HG02870 (cell line): Measurements from ENCODE around the gene CHIC2.

Experiments
- ATAC-seq: cut with Tn5 transposase; IDR thresholded peaks from one replicate; pipeline ENCODE4 v1.9.1; 2021; ENCODE audit warnings: mild to moderate bottlenecking, moderate library complexity; ENCODE audit not compliant: unreplicated experiment

Gene CHIC2

DNA sequence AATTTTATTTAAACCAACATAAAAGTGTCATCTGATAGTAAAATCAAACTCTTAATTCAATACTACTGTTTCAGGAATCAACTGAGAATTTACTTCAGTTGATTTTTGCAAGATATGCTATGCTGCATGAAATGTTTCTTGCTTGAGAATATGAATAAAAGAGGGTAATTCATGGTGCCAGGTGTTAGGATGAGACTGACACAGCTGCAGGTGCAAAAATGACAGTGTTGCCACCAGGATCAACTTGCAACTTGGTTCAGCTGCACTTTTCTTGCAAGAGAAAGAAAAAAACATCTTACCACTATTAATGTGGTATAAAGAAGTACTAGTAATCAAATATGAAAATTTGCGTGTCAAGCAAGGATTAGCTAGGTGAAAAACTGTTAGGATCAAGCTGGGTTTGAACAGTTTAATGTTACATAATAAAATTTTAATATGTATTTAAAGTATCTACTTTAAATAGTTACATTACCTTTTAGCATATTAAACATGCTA lies 49.7 kb downstream of the CHIC2 start:
- no peak for ATAC-seq

DNA sequence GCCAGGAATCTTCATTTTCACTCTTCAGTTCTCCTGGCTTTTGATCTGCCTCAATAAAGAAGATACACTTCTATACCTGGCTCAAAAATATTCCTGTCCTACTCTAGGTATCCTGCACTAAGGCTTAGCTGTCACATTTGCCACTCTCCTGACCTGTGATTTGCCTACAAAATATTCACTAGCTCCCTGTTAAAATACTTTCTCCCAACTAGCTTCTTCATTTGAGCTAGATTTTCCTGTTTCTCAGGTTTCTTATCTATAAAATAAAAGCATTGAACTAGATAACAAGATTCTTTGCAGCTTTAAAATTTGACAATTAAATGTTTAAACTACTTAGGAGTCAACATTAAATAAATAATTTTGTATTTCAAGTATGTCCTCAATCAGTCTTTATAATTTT lies 53.2 kb downstream of the CHIC2 start:
- no peak for ATAC-seq

DNA sequence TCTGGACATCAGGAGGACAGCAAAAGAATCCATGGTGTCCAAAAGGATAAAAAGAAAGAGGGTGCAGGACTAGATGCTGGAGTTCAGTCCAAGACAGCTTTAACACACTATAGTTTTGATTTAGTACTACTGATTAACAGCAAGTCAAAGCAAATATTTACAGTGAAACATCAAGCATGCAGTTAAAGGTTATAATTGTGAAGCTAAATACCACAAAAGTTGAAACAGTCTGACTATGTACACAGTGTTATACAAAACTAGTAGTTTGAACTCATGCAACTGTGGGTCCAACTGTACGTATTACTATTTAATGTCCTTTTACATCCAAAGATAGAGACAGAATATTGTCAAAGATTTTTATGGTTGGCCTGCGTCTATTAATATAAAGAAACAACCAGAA lies 57.6 kb downstream of the CHIC2 start:
- no peak for ATAC-seq

DNA sequence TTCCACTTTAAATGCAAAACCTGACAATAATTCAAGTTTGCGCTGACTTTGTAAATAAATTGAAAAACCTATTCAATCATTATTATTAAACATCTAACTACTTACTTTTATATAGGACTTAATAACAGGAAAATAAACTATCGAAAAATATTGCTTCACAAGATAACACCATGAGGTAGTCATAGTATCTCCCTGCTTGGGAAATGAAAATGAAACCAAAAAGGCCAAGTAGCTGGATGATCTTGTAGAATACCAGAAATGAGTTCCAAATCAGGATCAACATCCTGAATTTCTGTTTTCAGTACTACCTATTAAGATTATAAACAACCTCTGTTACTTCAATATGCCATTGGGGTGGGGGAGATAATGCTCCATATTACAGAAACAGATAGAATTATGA lies 58.9 kb downstream of the CHIC2 start:
- ATAC-seq: no peak

- ATAC-seq: no peak
These were observed 59.9 kb downstream of the CHIC2 start for GRCh38 chr4:54004463-54004862.

DNA sequence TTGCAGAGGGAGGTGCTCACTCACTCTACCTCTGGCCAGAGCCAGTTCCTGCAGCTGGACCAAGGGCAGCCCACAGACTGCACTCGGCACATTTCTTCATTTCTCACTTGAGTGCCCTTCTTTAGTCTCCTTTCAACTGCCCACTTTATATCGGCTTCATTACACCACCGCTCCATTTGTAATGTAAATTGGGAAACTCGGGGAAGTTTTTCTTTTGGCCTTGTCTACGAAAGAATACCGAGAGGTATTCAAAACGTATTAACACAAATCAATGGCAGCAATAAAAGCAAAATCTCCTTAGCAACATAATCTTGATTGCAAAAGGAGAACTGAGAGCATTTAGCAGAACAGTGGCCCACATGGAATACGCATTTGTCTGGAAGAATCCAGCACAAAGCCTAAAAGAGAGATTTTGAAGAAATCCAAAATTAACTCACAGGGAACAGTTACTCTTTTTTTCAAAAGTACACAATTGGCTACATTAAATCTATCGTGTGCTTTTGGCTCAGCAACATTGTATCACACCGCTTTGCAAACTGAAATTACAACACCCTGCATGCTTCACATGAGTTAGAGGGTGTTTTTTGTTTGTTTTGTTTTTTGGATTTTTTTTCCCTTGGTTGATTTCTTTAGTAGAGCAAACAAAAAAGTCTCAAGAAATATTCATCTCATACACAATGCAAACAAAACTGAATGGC lies 62.6 kb downstream of the CHIC2 start:
- no peak for ATAC-seq

GRCh38 chr4:53997898-53998297 lies 66.5 kb downstream of the CHIC2 start:
- no peak for ATAC-seq

- no peak for ATAC-seq
These were observed 69.9 kb downstream of the CHIC2 start for GRCh38 chr4:53994382-53995102.

- no peak for ATAC-seq
These were observed 71.6 kb downstream of the CHIC2 start for GRCh38 chr4:53992785-53993184.

DNA sequence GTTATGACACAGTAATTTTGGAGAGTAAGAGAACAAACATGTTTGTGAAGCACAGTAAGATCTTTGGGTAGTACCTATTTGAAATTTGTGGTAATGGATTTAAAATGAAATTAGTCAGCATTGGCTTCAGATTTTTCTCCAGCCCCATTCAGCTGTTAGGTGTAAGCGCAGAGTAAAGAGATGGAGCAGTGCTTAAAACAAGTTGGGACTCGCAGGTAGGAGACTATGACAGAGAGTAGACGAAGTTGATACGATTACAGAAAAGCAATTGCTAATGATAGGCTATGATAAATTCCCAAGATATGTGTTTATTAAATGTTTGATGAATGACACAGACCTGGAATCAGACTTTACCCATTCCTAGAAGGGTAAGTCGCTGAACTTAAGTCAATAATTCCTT lies 72.6 kb downstream of the CHIC2 start:
- ATAC-seq: no peak

GRCh38 chr4:53990641-53991040 lies 73.8 kb downstream of the CHIC2 start:
- ATAC-seq: no peak

- no peak for ATAC-seq
These were observed 76.6 kb downstream of the CHIC2 start for GRCh38 chr4:53987761-53988171.

DNA sequence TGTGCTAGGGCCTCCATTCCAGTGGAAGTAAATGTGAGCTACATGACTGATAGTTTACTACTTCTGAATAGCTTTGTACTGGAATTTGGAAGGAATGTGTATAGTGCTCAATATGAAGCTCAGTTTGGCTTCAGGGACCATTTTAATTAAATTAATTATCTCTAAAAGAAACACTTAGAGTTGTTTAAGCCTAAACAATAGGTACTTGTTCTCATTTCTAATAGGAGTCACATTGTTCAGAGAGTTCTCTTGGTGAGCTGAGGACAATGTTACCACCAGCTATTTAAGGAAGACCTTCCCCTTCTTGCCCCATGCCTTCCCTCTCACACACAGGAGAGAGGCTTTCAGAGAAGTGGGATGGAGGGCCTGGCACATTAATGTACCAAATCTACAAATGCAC lies 78.3 kb downstream of the CHIC2 start:
- no peak for ATAC-seq

GRCh38 chr4:53981567-53981966 lies 82.8 kb downstream of the CHIC2 start:
- ATAC-seq: no peak

- no peak for ATAC-seq
These were observed 83.3 kb downstream of the CHIC2 start for GRCh38 chr4:53981066-53981465.

DNA sequence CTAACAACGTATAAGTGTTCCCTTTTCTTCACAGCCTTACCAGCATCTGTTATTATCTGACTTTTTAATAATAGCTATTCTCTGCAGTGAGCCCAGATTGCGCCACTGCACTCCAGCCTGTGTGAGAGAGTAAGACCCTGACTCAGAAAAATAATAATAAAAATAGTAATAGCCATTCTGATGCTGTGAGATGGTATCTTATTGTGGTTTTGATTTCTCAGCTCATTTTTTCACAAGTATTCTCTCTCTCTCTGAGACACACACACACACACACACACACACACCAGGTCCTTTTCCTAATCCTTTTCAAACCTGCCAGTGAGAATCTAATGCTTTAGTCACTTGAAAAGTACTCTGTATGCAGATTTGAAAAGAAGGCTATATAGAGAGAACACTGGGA lies 89.8 kb downstream of the CHIC2 start:
- ATAC-seq: no peak

DNA sequence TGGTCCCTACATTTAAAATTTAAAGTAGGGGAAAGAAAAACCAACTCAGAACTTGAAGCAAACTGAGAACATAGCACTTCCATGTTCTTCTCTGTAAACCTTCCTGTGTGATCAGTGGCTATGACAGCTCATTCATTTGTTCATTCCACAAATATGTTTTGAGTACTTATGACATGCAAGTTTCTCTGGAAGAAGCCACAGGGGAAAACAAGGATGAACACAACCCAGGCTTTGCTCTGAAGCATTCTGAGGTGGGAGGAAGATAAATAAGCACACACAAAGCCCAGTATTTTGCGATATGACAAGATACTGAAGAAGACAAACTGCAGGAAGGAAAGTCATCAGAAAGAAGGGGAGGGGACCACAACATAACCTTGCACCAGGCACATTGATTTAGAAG lies 96.4 kb downstream of the CHIC2 start:
- no peak for ATAC-seq

GRCh38 chr4:53963781-53964180 lies 100.6 kb downstream of the CHIC2 start:
- no peak for ATAC-seq

GRCh38 chr4:53963336-53963735 lies 101.1 kb downstream of the CHIC2 start:
- ATAC-seq: no peak

DNA sequence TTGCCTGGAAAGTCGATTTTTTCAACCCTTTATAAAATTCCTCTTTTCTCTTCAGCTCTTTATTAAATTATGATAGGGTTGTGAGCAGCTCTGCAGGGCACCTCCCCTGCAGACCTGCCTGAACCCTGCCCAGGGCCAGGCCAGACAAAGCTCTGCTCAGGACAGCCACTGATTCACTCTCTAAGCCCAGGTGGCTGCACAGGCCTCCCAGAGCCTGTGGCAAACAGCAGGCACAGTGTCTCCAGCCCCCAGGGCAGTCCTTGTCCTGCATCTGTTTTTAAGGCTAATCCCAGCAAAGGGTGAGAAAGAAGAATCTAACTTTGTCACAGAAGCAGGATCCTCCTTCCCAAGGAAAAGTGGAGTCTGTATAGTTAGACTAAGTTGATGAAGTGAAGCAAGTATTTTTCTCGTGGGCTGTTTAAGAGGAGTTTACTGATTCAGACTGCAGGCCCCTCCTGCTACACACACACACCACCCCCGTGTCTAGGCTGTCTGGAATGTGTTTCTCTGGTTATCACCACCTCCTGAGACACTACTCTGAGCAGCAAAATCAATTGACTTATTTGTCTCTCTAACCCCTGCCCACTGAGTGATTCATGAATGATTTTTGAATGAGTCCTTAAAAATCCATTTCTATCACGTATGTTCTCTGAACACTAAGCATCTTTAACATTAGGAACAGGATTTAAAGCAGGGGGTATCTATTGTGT lies 101.7 kb downstream of the CHIC2 start:
- no peak for ATAC-seq

DNA sequence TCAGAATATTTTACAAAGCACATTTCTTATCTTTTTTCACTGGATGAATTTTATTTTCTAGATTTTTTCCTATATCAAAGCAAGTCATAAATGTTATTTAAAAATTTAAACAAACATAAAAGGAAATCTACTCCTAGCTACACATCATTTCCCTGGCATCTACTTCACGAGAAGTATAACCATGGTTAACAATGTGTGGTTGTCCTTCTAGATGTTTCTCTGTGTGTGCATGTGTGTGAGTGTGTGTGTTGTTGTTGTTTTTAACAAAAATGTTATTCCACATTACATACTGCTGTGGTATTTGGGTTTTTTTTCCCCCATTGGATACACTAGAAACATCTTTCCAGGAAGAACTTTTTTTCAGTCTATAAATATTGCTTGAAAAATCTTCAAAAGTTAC lies 103.1 kb downstream of the CHIC2 start:
- ATAC-seq: no peak

DNA sequence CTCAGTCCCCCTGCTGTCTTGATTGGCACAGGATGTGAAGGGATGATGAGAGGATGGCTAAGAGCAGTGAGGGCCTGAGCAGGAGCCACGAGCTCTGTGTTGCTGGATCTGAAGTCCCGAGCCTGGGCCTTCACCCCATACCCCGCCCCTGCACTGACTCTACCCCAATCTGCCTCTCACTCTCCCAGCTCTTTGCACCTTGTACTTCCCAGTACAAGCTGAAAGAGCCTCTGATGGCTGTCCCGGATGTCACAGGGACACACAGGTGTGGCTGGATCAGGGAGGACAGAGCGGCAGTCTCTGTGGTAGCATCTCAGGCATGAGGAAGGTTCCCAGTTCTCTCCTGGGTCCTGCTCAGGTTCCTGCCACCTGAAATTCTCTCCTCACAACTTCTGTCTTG lies 103.6 kb downstream of the CHIC2 start:
- ATAC-seq: no peak
